NK-92 (cell line): ENCODE data around the gene FGF18.
"Not testable (repeated sequence)": the region's sequence is repeated elsewhere in the genome, so short reads cannot be mapped to it uniquely, and the experiment has no call there.

Experiments
- DNase-seq: peaks from one replicate; lab custom pipeline; 2025; ENCODE audit not compliant: unreplicated experiment; lab: John Stamatoyannopoulos, UW

The FGF18 gene

GRCh38 chr5:171398660-171399059 is 20.8 kb upstream of the FGF18 start:
- not testable (repeated sequence) for DNase-seq

- no peak for DNase-seq
Observed at GRCh38 chr5:171400169-171400568, 19.3 kb upstream of the FGF18 start.

- DNase-seq = no peak
Observed at GRCh38 chr5:171401167-171401947, 18.1 kb upstream of the FGF18 start.

- DNase-seq = not testable (repeated sequence)
Observed at GRCh38 chr5:171402751-171403150, 16.7 kb upstream of the FGF18 start.

- no peak for DNase-seq
Observed at GRCh38 chr5:171405615-171406014, 13.8 kb upstream of the FGF18 start.

GRCh38 chr5:171407234-171407633 is 12.2 kb upstream of the FGF18 start:
- no peak for DNase-seq

GRCh38 chr5:171409164-171410136 is 10.0 kb upstream of the FGF18 start:
- no peak for DNase-seq

GRCh38 chr5:171410181-171410580 is 9.3 kb upstream of the FGF18 start:
- no peak for DNase-seq

GRCh38 chr5:171412186-171412585 is 7.3 kb upstream of the FGF18 start:
- no peak for DNase-seq

- DNase-seq = no peak
Observed at GRCh38 chr5:171413153-171413910, 6.1 kb upstream of the FGF18 start.

GRCh38 chr5:171413993-171414392 is 5.5 kb upstream of the FGF18 start:
- not testable (repeated sequence) for DNase-seq

- no peak for DNase-seq
Observed at GRCh38 chr5:171415115-171415730, 4.2 kb upstream of the FGF18 start.

GRCh38 chr5:171416160-171417049 is 3.0 kb upstream of the FGF18 start:
- no peak for DNase-seq

GRCh38 chr5:171418316-171418981 is 998 bp upstream of the FGF18 start:
- no peak for DNase-seq

GRCh38 chr5:171419688-171420430 is 412 bp downstream of the FGF18 start:
- no peak for DNase-seq

GRCh38 chr5:171420431-171421241 is 1.2 kb downstream of the FGF18 start:
- DNase-seq = no peak

GRCh38 chr5:171421331-171422262 is 2.1 kb downstream of the FGF18 start:
- DNase-seq = no peak
